Loucy (cell line): ENCODE results near the gene RHAG.

Experiments used
- H2AFZ ChIP-seq: fragments of 200-600 bp; sonication (generic); 2 replicates; pipeline ENCODE4 v1.6.0; 2016; ENCODE audit warnings: antibody characterized with exemption, mild to moderate bottlenecking, low read length, moderate library complexity
- H3F3A ChIP-seq: fragments of 200-600 bp; 2 replicates; pipeline ENCODE4 v1.6.0; 2016; ENCODE audit warnings: antibody characterized with exemption, low read depth, mild to moderate bottlenecking
- H3K27me3 ChIP-seq: fragments of 200-600 bp; sonication (generic); 2 replicates; pipeline ENCODE4 v1.6.1; 2014; ENCODE audit warnings: low read length, mild to moderate bottlenecking; ENCODE audit not compliant: insufficient read depth, poor library complexity, severe bottlenecking
- H3K36me3 ChIP-seq: fragments of 200-600 bp; sonication (generic); 2 replicates; pipeline ENCODE4 v1.6.1; 2016; ENCODE audit warnings: low read length; ENCODE audit not compliant: insufficient read depth
- H3K4me1 ChIP-seq: fragments of 200-600 bp; sonication (generic); 2 replicates; pipeline ENCODE4 v1.5.1; 2014; ENCODE audit warnings: low read length, mild to moderate bottlenecking; ENCODE audit not compliant: insufficient read depth, poor library complexity, severe bottlenecking
- H3K4me2 ChIP-seq: fragments of 200-600 bp; sonication (generic); 2 replicates; pipeline ENCODE4 v1.6.0; 2014; ENCODE audit warnings: antibody characterized with exemption, low read length, low read depth, mild to moderate bottlenecking; ENCODE audit not compliant: poor library complexity, severe bottlenecking
- H3K4me3 ChIP-seq: fragments of 200-600 bp; sonication (generic); 2 replicates; pipeline ENCODE4 v1.5.1; 2014; ENCODE audit warnings: low read length, mild to moderate bottlenecking, mixed read lengths; ENCODE audit not compliant: poor library complexity, severe bottlenecking
- H3K79me2 ChIP-seq: fragments of 200-600 bp; sonication (generic); 2 replicates; pipeline ENCODE4 v1.6.1; 2014; ENCODE audit warnings: low read length; ENCODE audit not compliant: insufficient read depth
- H3K9ac ChIP-seq: fragments of 200-600 bp; sonication (generic); 2 replicates; pipeline ENCODE4 v1.6.0; 2014; ENCODE audit warnings: mild to moderate bottlenecking, low read depth, low read length, moderate library complexity; ENCODE audit not compliant: poor library complexity, severe bottlenecking
- H3K9me2 ChIP-seq: fragments of 200-600 bp; sonication (generic); replicated peaks from 2 replicates; pipeline ENCODE4 v1.6.1; 2016; ENCODE audit warnings: low read depth, low read length, mixed read lengths
- H3K9me3 ChIP-seq: fragments of 200-600 bp; sonication (generic); 2 replicates; pipeline ENCODE4 v1.6.1; 2014; ENCODE audit warnings: mild to moderate bottlenecking, antibody characterized with exemption, low read length, low read depth; ENCODE audit not compliant: insufficient read depth
- H4K20me1 ChIP-seq: fragments of 200-600 bp; sonication (generic); 2 replicates; pipeline ENCODE4 v1.6.0; 2014; ENCODE audit warnings: antibody characterized with exemption, low read length, mild to moderate bottlenecking; ENCODE audit not compliant: insufficient read depth, poor library complexity, severe bottlenecking
- EZH2phosphoT487 ChIP-seq: fragments of 200-600 bp; IDR thresholded peaks from 2 replicates; pipeline ENCODE4 v1.6.1; 2018; ENCODE audit warnings: antibody characterized with exemption, mild to moderate bottlenecking, moderate library complexity, borderline replicate concordance
- TF ChIP-seq, protein P1 (sequence below): fragments of 200-600 bp; sonication (generic); conservative IDR thresholded peaks from 2 replicates; pipeline ENCODE4 v1.5.1; 2014; ENCODE audit warnings: mild to moderate bottlenecking, antibody characterized with exemption, low read length

The RHAG gene

GRCh38 chr6:49649988-49650387 is 13.3 kb upstream of the RHAG start:
- H3K9me3 ChIP-seq = no peaks in the 10 kb centered on the region
- H3F3A ChIP-seq = no peaks in the 10 kb centered on the region
- no peaks in the 10 kb centered on the region for H3K79me2 ChIP-seq
- no peak overlapping the region for H3K4me2 ChIP-seq
- TF ChIP-seq, protein P1, sequence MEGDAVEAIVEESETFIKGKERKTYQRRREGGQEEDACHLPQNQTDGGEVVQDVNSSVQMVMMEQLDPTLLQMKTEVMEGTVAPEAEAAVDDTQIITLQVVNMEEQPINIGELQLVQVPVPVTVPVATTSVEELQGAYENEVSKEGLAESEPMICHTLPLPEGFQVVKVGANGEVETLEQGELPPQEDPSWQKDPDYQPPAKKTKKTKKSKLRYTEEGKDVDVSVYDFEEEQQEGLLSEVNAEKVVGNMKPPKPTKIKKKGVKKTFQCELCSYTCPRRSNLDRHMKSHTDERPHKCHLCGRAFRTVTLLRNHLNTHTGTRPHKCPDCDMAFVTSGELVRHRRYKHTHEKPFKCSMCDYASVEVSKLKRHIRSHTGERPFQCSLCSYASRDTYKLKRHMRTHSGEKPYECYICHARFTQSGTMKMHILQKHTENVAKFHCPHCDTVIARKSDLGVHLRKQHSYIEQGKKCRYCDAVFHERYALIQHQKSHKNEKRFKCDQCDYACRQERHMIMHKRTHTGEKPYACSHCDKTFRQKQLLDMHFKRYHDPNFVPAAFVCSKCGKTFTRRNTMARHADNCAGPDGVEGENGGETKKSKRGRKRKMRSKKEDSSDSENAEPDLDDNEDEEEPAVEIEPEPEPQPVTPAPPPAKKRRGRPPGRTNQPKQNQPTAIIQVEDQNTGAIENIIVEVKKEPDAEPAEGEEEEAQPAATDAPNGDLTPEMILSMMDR = no peak
- no peak for TF ChIP-seq EZH2phosphoT487
- H3K36me3 ChIP-seq = no peaks in the 10 kb centered on the region
- H3K9ac ChIP-seq = no peak overlapping the region
- no peaks in the 10 kb centered on the region for H3K27me3 ChIP-seq
- H3K4me1 ChIP-seq = no peaks in the 10 kb centered on the region
- no peak overlapping the region for H3K4me3 ChIP-seq
- 0 out of 2 replicates have a peak, but pooled peaks cover 3% of the 10 kb centered on the region for H3K9me2 ChIP-seq
- H2AFZ ChIP-seq = no peak overlapping the region
- H4K20me1 ChIP-seq = no peaks in the 10 kb centered on the region

DNA sequence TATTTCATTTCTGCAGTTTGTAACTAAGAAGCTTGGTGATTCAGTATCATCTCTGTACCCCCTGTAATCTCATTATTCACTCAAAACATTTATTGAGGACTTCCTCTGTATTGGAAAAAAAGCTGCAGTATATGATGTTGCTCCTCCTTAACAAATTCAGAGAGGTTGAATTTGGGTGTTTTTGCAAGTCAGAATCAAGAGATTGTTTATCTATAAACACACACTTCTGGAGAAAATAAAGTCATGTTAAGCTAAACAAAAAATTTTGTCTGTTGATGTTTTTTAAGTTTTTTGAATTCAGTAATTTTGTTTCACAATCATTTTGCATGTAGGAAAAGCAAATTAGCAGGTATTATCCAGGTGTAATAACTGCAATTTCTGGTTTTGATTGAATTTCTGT is 11.4 kb upstream of the RHAG start:
- Histone ChIP-seq H3K4me1 (no peaks in the 10 kb centered on the region), H3K9ac (no peak overlapping the region), H3F3A (no peaks in the 10 kb centered on the region), H2AFZ (no peak overlapping the region), H3K4me2 (no peak overlapping the region), H3K36me3 (no peaks in the 10 kb centered on the region), H3K9me3 (no peaks in the 10 kb centered on the region), H3K4me3 (no peak overlapping the region), H3K27me3 (no peaks in the 10 kb centered on the region), H3K9me2 (no peaks in the 10 kb centered on the region), H4K20me1 (no peaks in the 10 kb centered on the region), H3K79me2 (no peaks in the 10 kb centered on the region)
- no peak for TF ChIP-seq EZH2phosphoT487
- TF ChIP-seq, protein P1 = no peak

GRCh38 chr6:49647476-49647875 is 10.8 kb upstream of the RHAG start:
- H4K20me1 ChIP-seq = no peaks in the 10 kb centered on the region
- no peak overlapping the region for H3K9ac ChIP-seq
- H3F3A ChIP-seq = no peaks in the 10 kb centered on the region
- H3K79me2 ChIP-seq = no peaks in the 10 kb centered on the region
- no peaks in the 10 kb centered on the region for H3K36me3 ChIP-seq
- H3K27me3 ChIP-seq = no peaks in the 10 kb centered on the region
- H2AFZ ChIP-seq = no peak overlapping the region
- no peaks in the 10 kb centered on the region for H3K4me1 ChIP-seq
- no peaks in the 10 kb centered on the region for H3K9me3 ChIP-seq
- no peaks in the 10 kb centered on the region for H3K9me2 ChIP-seq
- no peak for TF ChIP-seq EZH2phosphoT487
- TF ChIP-seq, protein P1 = no peak
- no peak overlapping the region for H3K4me2 ChIP-seq
- no peak overlapping the region for H3K4me3 ChIP-seq
